Activated naive CD4-positive, alpha-beta T cell (primary cell): ENCODE measurements around the gene COA3.

Experiments
- DNase-seq, 4 experiments: peaks; one replicate each; lab custom pipeline; 2025; lab: John Stamatoyannopoulos, UW

COA3 gene

DNA sequence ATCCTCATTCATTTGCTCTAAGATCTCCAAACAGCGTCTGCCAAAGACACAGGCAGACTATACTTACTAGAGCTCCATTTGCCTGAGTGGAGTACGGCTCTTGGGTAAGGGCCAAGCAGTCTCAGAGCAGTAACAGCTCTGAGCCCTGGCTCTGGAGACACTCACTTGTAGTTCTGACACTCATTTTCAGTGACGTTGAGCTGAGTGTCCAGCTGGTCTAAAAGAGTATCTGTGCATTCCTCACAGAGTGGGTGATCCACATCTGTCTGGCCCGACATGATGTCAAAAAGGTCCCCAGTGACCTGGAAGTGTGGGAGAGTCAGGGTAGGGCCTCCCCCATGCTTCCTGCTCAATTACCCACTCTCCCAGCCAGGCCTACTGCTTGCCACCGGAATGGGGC is 19.9 kb upstream of the COA3 start:
- no peak for DNase-seq

GRCh38 chr17:42817866-42818265 is 19.4 kb upstream of the COA3 start:
- no peak for DNase-seq

DNA sequence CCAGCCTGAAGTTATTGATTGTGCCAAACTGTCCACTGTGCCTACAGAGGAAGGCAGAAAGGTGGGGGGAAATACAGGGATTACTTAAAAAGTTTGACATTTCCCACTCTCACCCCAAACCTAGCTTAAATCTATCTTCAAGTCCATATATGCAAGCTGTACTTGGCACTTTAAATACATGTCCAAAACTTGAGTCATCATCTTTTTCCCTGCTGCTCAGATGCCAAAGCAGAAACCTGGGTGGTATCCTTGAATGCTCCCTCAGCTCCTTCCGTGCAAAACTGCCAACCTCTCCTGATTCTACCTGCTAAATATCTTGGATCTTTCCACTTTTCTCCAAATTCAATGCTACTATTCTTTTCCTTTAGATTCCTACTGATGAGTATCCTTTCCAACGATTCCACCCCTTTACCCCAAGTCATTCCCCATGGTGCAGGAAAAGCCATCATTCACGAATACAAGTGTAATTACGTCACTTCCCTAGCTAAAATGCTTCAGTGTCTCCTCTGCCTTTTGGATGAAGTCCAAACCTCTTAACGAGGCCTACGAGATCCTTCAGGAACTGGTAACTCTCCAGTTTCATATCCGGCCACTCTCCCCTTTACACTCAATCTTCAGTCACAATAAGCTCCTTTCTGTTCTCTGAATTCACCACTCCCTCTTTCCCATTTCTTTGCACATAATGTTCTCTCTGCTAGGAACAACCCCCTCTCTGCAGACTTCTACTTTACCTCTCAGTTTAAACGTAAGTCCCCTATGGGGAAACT is 16.3 kb upstream of the COA3 start:
- no peak for DNase-seq

DNA sequence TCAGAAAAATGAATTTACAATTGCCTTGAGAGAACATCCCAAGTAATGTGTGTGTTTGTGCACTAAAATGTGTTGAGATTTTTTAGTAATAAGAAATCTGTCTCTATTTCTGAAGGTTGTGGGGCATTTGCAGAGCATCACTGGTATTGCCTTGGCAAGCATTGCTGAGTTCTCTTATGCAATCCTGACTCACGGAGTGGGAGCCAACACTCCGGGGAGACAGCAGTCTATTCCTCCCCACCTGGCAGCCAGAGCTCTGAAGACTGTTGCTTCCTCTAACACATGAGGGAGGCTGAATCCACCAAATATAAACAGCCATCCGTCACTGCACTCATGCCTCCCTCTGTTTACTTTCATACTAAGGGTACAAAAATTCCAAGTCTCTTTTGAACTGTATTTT is 10.7 kb upstream of the COA3 start:
- no peak for DNase-seq

- no peak for DNase-seq
These were observed 7.7 kb upstream of the COA3 start for GRCh38 chr17:42806249-42806648.

GRCh38 chr17:42804918-42805367 is 6.4 kb upstream of the COA3 start:
- no peak for DNase-seq

DNA sequence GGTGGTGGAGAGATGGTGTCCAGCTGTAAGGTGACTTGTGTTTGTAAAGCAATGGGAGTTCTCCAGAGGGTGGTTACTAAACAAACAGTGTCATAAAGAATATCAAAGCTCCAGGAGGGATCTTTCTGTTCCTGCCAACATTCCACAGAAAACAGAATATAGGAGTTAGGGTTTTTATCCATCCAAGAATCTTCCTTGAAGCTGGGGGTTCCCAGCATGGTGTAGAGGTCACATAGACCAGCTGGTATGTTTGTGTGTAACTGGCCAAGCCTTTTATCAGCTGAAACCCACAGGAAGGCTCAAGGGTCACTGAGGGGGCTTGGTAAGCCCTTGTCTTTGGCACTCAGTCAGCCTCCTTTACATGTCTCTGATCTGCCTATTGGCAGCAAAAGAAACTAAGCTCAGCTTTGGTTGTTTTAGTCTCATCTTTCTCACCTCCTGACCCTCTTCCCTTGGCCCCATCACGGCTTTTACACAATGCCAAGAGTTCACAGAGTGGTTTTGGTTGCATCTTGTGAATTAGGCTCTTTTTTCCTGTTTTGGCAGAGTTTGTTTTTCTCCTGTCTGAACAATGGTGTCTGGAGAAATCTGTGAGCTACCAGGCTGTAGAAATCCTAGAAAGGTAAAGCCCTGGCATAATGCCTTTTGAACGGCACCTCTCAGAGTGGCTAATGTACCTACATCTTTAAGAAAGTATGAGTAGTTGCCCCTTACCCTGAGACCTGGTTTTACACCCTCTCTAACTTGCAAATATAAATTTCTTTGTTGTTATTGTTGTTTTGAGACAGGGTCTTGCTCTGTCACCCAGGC is 4.8 kb upstream of the COA3 start:
- DNase-seq: no peak

- DNase-seq: no peak
These were observed 507 bp downstream of the COA3 start for GRCh38 chr17:42798011-42798382.

DNA sequence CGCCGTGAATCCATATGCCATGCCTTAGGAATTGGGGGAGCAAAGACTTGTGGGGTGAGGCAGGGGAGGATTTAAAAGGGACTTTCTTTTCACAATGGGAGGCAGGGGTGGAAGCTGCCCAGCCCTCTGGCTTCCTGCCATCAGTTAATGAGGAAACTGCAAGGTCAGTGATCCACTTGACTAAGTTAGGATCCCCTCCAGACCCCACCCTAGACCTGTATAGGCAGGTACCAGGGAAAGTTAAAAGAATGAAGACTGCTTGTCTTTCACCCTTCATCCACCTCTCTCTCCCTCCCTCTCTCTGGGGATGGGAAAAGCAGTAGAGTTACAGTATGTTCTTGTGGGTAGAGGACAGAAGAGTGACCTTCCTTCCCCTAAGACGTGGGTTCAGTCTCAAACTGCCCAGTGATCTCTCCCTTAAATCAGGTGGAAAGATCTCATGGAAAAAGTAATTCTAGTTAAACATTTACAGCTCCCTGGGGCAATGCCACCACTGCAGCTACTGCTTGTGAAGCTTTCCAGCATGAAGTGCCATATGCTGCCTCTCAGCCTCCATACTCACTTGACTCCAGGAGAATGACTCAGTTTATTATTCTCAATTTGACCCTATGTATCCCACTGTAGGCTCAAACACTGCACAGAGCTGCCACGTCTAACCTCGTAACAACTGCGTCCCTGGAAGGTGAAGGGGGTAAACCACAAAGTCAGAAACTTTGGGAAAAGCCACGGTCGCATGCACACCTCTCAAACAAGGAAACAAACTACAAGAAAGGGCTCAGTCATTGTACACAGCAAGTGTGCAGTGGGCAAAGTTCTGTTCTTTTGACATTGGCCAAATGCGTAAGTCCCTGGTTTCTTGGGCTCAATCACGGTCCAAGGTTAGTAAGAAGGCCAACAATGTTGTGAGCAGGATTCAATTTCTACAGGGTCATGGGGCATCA is 1.2 kb downstream of the COA3 start:
- no peak for DNase-seq

DNA sequence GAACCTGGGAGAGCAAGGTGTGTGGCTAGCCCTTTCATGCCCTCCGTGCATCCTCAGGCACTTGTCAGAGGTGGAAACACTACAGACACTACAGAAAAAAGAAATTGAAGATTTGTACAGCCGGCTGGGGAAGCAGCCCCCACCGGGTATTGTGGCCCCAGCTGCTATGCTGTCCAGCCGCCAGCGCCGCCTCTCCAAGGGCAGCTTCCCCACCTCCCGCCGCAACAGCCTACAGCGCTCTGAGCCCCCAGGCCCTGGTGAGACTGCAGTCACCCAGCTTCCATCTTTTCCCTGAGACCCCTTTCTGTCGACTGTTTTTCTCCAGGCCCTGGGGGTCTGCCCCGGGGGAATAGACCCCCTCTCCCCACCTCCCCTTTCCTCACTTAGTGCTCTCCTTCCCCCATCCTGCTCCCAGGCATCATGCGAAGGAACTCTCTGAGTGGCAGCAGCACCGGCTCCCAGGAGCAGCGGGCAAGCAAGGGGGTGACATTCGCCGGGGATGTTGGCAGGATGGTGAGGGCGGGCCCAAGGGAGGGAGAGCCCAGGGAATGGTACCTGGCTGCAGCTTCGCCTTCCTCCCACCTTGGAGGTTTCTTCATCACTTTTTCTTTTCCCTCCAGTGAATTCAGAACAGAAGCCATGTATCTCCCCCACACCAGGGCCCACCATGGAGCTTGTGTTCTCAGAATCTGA is 2.3 kb downstream of the COA3 start:
- no peak for DNase-seq

DNA sequence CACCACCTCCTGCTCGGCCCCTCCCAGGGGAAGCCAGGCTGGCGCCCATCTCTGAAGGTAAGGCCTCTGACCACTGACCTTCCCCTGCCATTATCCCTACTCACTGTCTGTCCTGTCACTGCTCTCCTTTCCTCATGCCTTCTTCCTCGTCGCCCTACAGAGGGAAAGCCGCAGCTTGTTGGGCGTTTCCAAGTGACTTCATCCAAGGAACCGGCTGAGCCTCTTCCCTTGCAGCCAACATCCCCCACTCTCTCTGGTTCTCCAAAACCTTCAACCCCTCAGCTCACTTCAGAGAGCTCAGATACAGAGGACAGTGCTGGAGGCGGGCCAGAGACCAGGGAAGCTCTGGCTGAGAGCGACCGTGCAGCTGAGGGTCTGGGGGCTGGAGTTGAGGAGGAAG is 3.0 kb downstream of the COA3 start:
- DNase-seq: no peak

GRCh38 chr17:42795061-42795460 is 3.4 kb downstream of the COA3 start:
- DNase-seq: no peak

- no peak for DNase-seq
These were observed 6.0 kb downstream of the COA3 start for GRCh38 chr17:42792545-42792944.

- no peak for DNase-seq
These were observed 6.6 kb downstream of the COA3 start for GRCh38 chr17:42791948-42792347.

GRCh38 chr17:42787266-42787665 is 11.2 kb downstream of the COA3 start:
- no peak for DNase-seq

DNA sequence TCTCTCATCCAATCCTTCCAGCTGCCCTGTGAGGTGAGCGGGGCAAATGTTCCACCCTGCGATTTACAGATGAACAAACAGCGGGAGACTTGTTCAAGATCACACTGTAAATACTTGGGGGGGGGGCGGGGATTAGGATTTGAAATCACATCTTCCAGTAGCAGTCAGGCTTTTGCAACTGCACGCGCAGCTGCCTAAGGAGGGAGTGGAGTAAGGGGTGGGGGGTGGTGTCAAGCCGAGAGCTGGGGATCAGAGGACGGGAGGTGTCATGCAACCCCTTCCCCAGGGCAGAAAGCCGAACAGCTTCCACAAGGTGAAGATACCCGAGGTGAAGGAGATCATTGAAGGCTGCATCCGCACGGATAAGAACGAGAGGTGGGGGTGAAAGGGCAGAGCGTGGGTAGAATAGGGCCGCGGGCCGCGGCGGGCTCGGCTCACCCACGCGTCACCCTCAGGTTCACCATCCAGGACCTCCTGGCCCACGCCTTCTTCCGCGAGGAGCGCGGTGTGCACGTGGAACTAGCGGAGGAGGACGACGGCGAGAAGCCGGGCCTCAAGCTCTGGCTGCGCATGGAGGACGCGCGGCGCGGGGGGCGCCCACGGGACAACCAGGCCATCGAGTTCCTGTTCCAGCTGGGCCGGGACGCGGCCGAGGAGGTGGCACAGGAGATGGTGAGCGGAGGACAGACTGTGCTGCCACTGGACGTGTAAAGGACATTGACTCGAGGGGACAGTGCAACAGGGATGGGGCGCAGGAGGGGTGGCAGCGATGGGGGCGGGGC is 13.5 kb downstream of the COA3 start:
- DNase-seq: no peak

- no peak for DNase-seq
These were observed 14.1 kb downstream of the COA3 start for GRCh38 chr17:42784409-42784808.

DNA sequence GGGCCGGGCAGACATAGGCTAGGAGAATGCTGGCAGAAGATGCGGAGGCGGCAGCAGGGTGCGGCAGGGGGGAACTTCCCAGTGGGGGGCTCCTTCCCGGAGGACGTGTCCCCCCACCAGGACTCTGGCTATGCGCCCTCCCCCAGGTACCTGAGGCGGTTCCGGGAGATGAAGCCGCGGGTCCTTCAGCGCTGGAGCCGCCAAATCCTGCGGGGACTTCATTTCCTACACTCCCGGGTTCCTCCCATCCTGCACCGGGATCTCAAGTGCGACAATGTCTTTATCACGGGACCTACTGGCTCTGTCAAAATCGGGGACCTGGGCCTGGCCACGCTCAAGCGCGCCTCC is 14.7 kb downstream of the COA3 start:
- no peak for DNase-seq

DNA sequence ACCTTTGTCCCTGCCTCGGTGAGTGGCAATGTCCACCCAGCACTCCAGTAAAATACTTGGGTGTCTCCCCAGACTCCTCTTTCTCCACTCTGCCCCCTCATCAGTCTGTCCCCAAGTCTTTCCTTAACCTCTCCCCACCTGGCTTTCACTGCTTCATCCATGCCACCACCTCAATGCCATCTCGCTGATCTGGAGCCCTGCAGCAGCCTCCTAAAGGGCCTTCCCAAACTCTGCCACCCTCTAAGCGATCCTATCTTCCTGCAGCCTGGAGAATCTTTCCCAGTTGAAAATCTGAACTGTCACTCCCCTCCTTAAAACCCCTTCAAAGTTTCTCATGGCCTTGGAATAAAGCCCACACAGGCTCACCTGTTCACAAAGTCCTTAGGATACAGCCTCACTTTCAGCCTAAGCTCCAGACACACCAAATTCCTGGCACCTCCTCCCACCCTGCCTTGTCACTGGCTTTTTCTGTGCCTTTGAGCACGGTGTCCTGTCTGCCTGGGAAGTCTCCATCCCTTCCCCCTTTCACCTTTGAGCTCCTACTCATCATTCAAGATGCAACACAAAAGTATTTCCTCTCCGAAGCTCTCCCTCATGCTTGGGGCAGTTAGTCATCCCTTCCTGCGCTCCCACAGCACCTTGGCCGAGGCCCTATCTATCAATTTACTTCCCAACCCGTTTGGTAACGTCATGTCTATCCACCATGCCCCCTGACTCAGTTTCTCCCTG is 15.3 kb downstream of the COA3 start:
- DNase-seq: no peak
